Stimulated activated CD4-positive, alpha-beta T cell treated with anti-CD3 and anti-CD28 coated beads, Interleukin-15, amount 100 ng/mL, for 24 hours (primary cell): ENCODE data around the gene CEP152.

Source experiments
- DNase-seq: peaks from one replicate; pipeline ENCODE4 v3.0.0-alpha.2; 2020

CEP152 gene

DNA sequence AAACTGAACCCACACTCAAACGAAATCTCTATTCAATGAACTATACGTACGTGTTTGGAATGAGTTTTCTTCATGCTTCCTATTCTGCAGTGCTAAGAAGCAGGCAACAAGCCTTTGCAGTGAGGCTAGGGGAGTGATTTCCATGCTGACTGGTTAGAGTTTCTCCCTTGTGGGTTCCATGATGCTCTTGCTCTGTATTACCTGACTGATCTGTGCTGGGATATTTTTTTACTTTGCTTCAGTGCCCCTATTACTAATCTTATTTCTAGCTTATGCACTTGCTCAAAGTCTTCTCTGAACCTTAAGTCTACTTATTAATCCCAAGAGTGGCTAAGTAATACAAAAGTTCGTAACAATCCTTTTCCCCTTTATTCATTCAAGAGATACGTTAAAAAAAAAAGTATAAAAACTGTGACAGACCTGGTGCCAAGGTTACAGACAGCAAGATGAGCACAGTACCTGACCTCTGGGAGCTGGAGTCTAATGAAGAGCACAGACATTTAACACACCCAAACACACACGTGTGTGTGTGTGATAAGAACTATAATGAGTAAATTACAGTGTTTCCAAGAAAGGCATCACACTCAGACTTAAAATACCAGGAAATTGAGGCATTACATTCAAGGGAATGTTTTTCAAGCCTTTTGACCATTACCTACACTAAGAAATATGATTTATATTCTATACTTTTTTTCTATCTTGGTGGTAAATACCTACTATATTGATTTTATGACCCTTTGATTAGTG, 114.9 kb downstream of the CEP152 start:
- no peak for DNase-seq

DNA sequence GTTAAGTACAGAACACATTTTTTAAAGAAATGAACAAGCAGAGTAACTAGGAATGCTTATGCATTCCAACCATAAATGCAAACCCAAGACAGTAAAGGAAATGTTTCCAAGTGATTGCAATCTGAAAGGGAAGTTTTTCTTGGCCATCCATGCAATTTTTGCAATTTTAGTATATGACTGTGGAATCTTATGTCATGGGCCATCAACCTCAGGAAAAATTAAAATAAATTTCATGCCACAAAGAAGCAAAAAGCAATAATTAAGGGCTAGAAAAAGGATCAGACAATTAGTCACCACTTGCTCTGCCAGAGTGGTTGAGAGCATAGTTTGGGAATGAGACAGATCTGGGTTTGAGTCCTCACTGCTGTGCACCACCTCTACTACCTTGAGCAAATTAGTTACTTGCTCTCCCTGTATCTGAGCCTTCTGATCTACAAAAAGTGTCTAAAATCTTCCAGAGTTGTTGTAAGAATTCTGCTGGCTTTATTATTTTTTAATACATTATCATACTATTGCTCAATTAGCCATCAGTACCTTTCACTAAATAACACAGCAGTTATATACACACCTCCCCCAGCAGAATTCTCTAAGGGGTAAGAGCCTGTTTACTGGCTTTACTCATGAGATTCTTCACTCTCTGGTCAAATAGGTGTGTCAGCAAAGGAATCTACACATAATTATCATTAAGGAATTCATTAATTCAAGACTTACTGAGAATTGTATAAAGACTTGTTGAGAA, 115.6 kb downstream of the CEP152 start:
- no peak for DNase-seq

DNA sequence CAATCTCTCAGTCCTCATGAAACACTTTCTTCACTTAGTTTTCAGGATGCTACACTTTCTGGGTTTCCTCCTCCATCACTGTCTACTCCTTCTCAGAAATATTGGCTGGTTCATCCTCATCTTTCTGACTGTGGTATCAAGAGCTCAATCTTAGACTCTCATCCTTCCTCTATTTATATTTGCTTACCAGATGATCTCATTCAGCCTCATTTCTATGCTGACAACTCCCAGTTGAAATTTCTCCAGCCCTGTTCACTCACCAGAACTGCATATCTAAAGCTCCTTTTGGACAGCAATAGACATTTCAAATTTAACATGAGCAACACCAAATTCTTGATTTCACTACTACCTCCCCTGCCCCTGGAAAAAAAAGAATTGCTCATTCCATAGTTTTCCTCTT, 117.4 kb downstream of the CEP152 start:
- no peak for DNase-seq

DNA sequence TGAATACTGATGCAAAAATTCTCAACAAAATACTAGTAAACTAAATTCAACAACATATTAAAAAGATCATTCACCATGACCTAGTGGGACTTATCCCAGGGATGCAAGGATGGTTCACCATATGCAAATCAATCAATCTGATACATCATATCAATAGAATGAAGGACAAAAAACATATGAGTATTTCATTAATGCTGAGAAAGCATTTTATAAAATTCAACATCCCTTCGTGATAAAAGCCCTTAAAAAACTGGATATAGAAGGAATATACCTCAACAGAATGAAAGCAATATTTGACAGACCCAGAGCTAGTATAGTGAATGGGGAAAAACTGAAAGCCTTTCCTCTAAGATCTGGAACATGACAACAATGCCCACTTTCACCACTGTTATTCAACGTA, 122.4 kb downstream of the CEP152 start:
- no peak for DNase-seq
